DOHH2 (cell line): ENCODE results near the gene WARS2.

ENCODE experiments used
- H3F3A ChIP-seq: fragments of 200-600 bp; sonication (generic), shearing (Covaris generic); 2 replicates; pipeline ENCODE4 v1.6.0; 2016; ENCODE audit warnings: antibody characterized with exemption, mild to moderate bottlenecking; ENCODE audit not compliant: control insufficient read depth, insufficient read depth
- H3K27ac ChIP-seq: fragments of 200-600 bp; sonication (generic); 2 replicates; pipeline ENCODE4 v1.5.1; 2014; ENCODE audit warnings: low read depth, mild to moderate bottlenecking, low read length, moderate library complexity
- H3K27me3 ChIP-seq: fragments of 200-600 bp; sonication (generic); 2 replicates; pipeline ENCODE4 v1.6.1; 2014; ENCODE audit warnings: mild to moderate bottlenecking, low read length, mixed read lengths; ENCODE audit not compliant: control insufficient read depth
- H3K36me3 ChIP-seq: fragments of 200-600 bp; sonication (generic); 2 replicates; pipeline ENCODE4 v1.6.1; 2014; ENCODE audit warnings: mild to moderate bottlenecking, low read length, moderate library complexity, mixed read lengths; ENCODE audit not compliant: control insufficient read depth
- H3K4me1 ChIP-seq: fragments of 200-600 bp; sonication (generic); 2 replicates; pipeline ENCODE4 v1.6.1; 2014; ENCODE audit warnings: mild to moderate bottlenecking, low read length, mixed read lengths; ENCODE audit not compliant: control insufficient read depth
- H3K4me2 ChIP-seq: fragments of 200-600 bp; sonication (generic); 2 replicates; pipeline ENCODE4 v1.6.0; 2014; ENCODE audit warnings: mild to moderate bottlenecking, low read length, moderate library complexity
- H3K4me3 ChIP-seq: fragments of 200-600 bp; sonication (generic); 2 replicates; pipeline ENCODE4 v1.5.1; 2014; ENCODE audit warnings: mild to moderate bottlenecking, low read length, mixed read lengths
- H3K79me2 ChIP-seq: fragments of 200-600 bp; sonication (generic); 2 replicates; pipeline ENCODE4 v1.6.1; 2014; ENCODE audit warnings: mild to moderate bottlenecking, low read length, mixed read lengths; ENCODE audit not compliant: control insufficient read depth
- H3K9me2 ChIP-seq: fragments of 200-600 bp; sonication (generic); replicated peaks from 2 replicates; pipeline ENCODE4 v1.6.1; 2014; ENCODE audit warnings: mild to moderate bottlenecking, low read length, mixed read lengths; ENCODE audit not compliant: control insufficient read depth
- H3K9me3 ChIP-seq: fragments of 200-600 bp; sonication (generic); 2 replicates; pipeline ENCODE4 v1.6.1; 2014; ENCODE audit warnings: antibody characterized with exemption, low read length, mixed read lengths; ENCODE audit not compliant: control insufficient read depth, insufficient read depth
- H4K20me1 ChIP-seq: fragments of 200-600 bp; sonication (generic); 2 replicates; pipeline ENCODE4 v1.6.0; 2014; ENCODE audit warnings: low read depth, mild to moderate bottlenecking, antibody characterized with exemption, low read length, moderate library complexity; ENCODE audit not compliant: control insufficient read depth, insufficient read depth
- EZH2phosphoT487 ChIP-seq: fragments of 200-600 bp; sonication (generic); IDR thresholded peaks from 2 replicates; pipeline ENCODE4 v1.6.1; 2017; ENCODE audit warnings: borderline replicate concordance, mild to moderate bottlenecking, antibody characterized with exemption, low read length, moderate library complexity, mixed read lengths
- TF ChIP-seq, protein P1 (sequence below): fragments of 200-600 bp; sonication (generic); IDR thresholded peaks from one replicate; pipeline ENCODE4 v1.5.1; 2014; ENCODE audit warnings: antibody characterized with exemption, mild to moderate bottlenecking, low read depth, low read length; ENCODE audit not compliant: poor library complexity, severe bottlenecking

The WARS2 gene

DNA sequence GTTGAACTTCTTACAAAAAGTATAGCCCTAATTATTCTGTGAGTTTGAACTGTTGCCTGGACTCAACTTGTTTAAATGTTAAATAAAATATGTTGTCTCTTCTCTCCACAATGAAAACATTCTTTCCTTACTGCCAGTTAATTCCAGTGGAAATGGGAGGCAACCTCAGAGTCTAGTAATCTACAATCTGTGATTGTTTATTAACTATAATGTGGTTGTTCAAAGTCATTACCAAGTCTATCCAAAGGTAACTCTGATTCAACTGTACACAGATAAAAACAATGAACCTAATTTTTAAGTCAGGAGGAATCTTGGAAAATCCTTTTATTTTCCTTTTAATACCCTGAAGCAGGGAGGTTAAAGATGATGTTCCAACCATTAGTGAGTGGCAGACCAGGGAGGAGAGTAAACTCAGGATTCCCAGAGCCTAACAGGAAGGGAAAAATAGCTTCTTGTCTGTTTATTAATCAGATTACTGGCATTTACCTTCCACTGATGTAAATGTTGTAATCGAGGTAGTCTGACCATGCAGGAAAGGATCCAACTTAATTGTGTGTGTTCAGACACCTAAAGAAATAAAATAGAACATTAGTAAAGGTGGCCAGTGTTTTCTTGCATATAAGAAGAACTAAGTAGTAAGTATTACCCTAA, 95.2 kb downstream of the WARS2 start:
- Histone ChIP-seq H3K27ac (no peak overlapping the region), H3K4me1 (no peaks in the 10 kb centered on the region), H3K36me3 (no peaks in the 10 kb centered on the region; the same call in 1 of the 2 replicates), H3K4me2 (no peak overlapping the region), H3F3A (no peaks in the 10 kb centered on the region), H4K20me1 (no peaks in the 10 kb centered on the region), H3K9me2 (no peaks in the 10 kb centered on the region), H3K4me3 (no peak overlapping the region), H3K27me3 (no peaks in the 10 kb centered on the region), H3K9me3 (no peaks in the 10 kb centered on the region), H3K79me2 (no peaks in the 10 kb centered on the region)
- TF ChIP-seq, protein P1, sequence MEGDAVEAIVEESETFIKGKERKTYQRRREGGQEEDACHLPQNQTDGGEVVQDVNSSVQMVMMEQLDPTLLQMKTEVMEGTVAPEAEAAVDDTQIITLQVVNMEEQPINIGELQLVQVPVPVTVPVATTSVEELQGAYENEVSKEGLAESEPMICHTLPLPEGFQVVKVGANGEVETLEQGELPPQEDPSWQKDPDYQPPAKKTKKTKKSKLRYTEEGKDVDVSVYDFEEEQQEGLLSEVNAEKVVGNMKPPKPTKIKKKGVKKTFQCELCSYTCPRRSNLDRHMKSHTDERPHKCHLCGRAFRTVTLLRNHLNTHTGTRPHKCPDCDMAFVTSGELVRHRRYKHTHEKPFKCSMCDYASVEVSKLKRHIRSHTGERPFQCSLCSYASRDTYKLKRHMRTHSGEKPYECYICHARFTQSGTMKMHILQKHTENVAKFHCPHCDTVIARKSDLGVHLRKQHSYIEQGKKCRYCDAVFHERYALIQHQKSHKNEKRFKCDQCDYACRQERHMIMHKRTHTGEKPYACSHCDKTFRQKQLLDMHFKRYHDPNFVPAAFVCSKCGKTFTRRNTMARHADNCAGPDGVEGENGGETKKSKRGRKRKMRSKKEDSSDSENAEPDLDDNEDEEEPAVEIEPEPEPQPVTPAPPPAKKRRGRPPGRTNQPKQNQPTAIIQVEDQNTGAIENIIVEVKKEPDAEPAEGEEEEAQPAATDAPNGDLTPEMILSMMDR, result no peak
- no peak for TF ChIP-seq EZH2phosphoT487

DNA sequence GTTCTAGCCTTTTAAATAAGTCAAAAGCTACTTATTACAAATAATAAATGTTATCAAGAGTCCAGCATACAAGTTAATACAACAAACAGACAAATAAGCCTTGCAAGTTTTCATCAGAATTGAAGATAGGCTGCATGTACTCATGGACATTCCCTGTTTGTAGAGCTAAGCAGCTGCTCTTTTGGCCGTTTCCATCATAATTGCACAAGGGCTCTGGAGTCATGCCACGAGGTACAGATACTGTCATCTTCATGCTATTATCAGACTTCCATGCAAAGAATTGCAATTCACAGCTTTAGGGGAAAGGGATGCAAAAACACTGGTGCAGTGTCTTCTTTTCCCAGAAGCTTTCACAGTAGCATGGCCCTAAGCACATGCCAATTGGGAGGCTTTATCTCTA, 99.5 kb downstream of the WARS2 start:
- H3K27ac ChIP-seq, result no peak overlapping the region
- no peaks in the 10 kb centered on the region for H3K9me2 ChIP-seq
- no peak overlapping the region for H3K4me3 ChIP-seq
- no peaks in the 10 kb centered on the region for H4K20me1 ChIP-seq
- TF ChIP-seq, protein P1, result no peak
- TF ChIP-seq EZH2phosphoT487, result no peak
- H3K4me1 ChIP-seq, result no peaks in the 10 kb centered on the region
- H3K79me2 ChIP-seq, result no peaks in the 10 kb centered on the region
- H3K4me2 ChIP-seq, result no peak overlapping the region
- H3K27me3 ChIP-seq, result no peaks in the 10 kb centered on the region
- H3K36me3 ChIP-seq, result no peaks in the 10 kb centered on the region; the same call in 1 of the 2 replicates
- H3F3A ChIP-seq, result no peaks in the 10 kb centered on the region
- H3K9me3 ChIP-seq, result no peaks in the 10 kb centered on the region

DNA sequence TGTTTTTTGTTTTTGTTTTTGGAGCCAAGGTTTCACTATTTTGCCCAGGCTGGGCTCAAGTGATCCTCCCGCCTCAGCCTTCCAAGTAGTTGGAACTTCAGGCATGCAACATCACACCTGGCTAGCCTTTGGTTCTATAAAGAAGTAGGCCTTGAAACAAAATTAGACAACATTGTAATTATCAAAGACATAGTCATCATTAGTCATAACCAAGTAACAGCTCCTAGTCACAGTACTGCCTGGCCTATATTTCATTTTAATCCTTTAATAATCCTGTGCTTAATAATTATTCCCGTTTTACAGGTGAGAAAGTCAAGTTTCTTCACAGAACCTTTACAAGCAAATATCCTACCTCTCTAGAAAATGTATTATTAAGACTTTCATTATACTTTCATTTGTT, 100.0 kb downstream of the WARS2 start:
- Histone ChIP-seq H3K36me3 (no peaks in the 10 kb centered on the region; the same call in 1 of the 2 replicates), H3K9me3 (no peaks in the 10 kb centered on the region), H3K79me2 (no peaks in the 10 kb centered on the region), H3K4me1 (no peaks in the 10 kb centered on the region), H3K27ac (no peak overlapping the region), H3K4me2 (no peak overlapping the region), H3K9me2 (no peaks in the 10 kb centered on the region), H3K27me3 (no peaks in the 10 kb centered on the region), H3F3A (no peaks in the 10 kb centered on the region), H4K20me1 (no peaks in the 10 kb centered on the region), H3K4me3 (no peak overlapping the region)
- no peak for TF ChIP-seq EZH2phosphoT487
- TF ChIP-seq, protein P1, result no peak
